ENCODE results near the gene FAM162A. TPM values are rescaled to one million over a fixed set of nuclear protein-coding genes. Genes with fewer than 3 reads are reported as not detected.

Gene FAM162A
- 35.8 and 37.4 TPM in 2 replicates for total RNA-seq (2022)
- Bru-seq, nascent RNA = percentile 70 among the genes with signal in this experiment
- BruChase-seq, experiment 1, labeled RNA remaining after a 2-hour chase = percentile 61 among the genes with signal in this experiment
- BruChase-seq, experiment 2, labeled RNA remaining after a 6-hour chase = percentile 67 among the genes with signal in this experiment
- long read RNA-seq, transcript FAM162A-203 (5 exons, 3,052 nt) = major isoform, 52 of 54 reads
- long read RNA-seq, partial matches to known transcripts = 0 of 54 reads
- long read RNA-seq, other reads (novel, unspliced or antisense) = 2 of 54 reads

- CTCF ChIA-PET = interaction anchor here (0.6 to 2.2 kb wide), 16 partner anchors 9 to 837 kb away, joined by 3 to 40 read pairs (median 4); partner anchors contain the start of gene WDR5B
- peak; percentile 95 to 97 for DNase-seq
- H3K4me1 Mint-ChIP-seq (ENCODE audit: low read depth, unreplicated experiment) = no peaks in the 10 kb centered on the region
- H3K27me3 Mint-ChIP-seq (ENCODE audit: insufficient read depth, unreplicated experiment) = no peaks in the 10 kb centered on the region
- Histone ChIP-seq H3K4me1 (peaks cover 7% of the 10 kb centered on the region; the same call in 1 of the 2 replicates), H3K36me3 (ENCODE audit: control insufficient read depth, insufficient read depth, low read length) (peaks cover 1% of the 10 kb centered on the region; the same call in 1 of the 2 replicates), H3K9me3 (no peaks in the 10 kb centered on the region), H3K27me3 (replicated peaks; ENCODE audit: control insufficient read depth, insufficient read depth, low read length) (no peaks in the 10 kb centered on the region), H3K4me3 (ENCODE audit: low read depth, low read length) (peak within 1 kb of the TSS; percentile 77)
- peaks cover 9% of the 10 kb centered on the region for H3K36me3 Mint-ChIP-seq (ENCODE audit: insufficient read depth, unreplicated experiment)
- peak within 1 kb of the TSS; percentile 95 for H3K27ac Mint-ChIP-seq (ENCODE audit: unreplicated experiment)
- H3K9me3 Mint-ChIP-seq (ENCODE audit: unreplicated experiment) = no peaks in the 10 kb centered on the region
- POLR2A ChIA-PET = interaction anchor here (0.5 to 2.7 kb wide), 12 partner anchors 9 to 683 kb away, joined by 3 to 19 read pairs (median 5); partner anchors contain the start of genes DTX3L, KPNA1, PARP9 and PDIA5
- H3K4me3 Mint-ChIP-seq (ENCODE audit: unreplicated experiment) = peak within 1 kb of the TSS; percentile 97
- no TSS peak for BruUV-seq (replicated peaks)
- TF ChIP-seq CTCF (IDR thresholded peaks at IDR 0.05; ENCODE audit: insufficient read depth in 1 of 2, low read depth in 1 of 2, low read length in 1 of 2, severe bottlenecking in 1 of 2, unreplicated experiment in 1 of 2) = peak; percentile 42 to 74
- intact Hi-C loops (cut with micrococcal nuclease; ENCODE audit: unreplicated experiment) = loop anchor here (1.0 to 5.0 kb wide), 6 partner anchors 19 to 837 kb away; partner anchors contain the start of genes POLQ, SEMA5B and WDR5B
These were observed at the start of gene FAM162A for GRCh38 chr3:122383771-122384697. Gene FAM162A, plus strand, starts transcription at chr3:122384182. Its CDS starts 84 bp downstream, at chr3:122384266.

GRCh38 chr3:122342803-122343202 is 41.2 kb upstream of the FAM162A start:
- H3K9me3 ChIP-seq = no peaks in the 10 kb centered on the region; the same call in 1 of the 2 replicates
- ChIA-PET POLR2A (no interaction called here), CTCF (no interaction called here)
- H3K36me3 Mint-ChIP-seq (ENCODE audit: insufficient read depth, unreplicated experiment) = no peaks in the 10 kb centered on the region
- no peak overlapping the region for H3K4me3 Mint-ChIP-seq (ENCODE audit: unreplicated experiment)
- DNase-seq = no peak
- H3K36me3 ChIP-seq (ENCODE audit: control insufficient read depth, insufficient read depth, low read length) = no peaks in the 10 kb centered on the region
- no peaks in the 10 kb centered on the region for H3K27me3 ChIP-seq (replicated peaks; ENCODE audit: control insufficient read depth, insufficient read depth, low read length)
- H3K4me1 Mint-ChIP-seq (ENCODE audit: low read depth, unreplicated experiment) = no peaks in the 10 kb centered on the region
- intact Hi-C loops (cut with micrococcal nuclease; ENCODE audit: unreplicated experiment) = no loop called here
- TF ChIP-seq CTCF (IDR thresholded peaks at IDR 0.05; ENCODE audit: insufficient read depth in 1 of 2, low read depth in 1 of 2, low read length in 1 of 2, severe bottlenecking in 1 of 2, unreplicated experiment in 1 of 2) = no peak
- no TSS peak for BruUV-seq (replicated peaks)
- H3K4me1 ChIP-seq = no peaks in the 10 kb centered on the region
- H3K4me3 ChIP-seq (ENCODE audit: low read depth, low read length) = no peak overlapping the region
- H3K9me3 Mint-ChIP-seq (ENCODE audit: unreplicated experiment) = peaks cover 4% of the 10 kb centered on the region
- no peak overlapping the region for H3K27ac Mint-ChIP-seq (ENCODE audit: unreplicated experiment)
- H3K27me3 Mint-ChIP-seq (ENCODE audit: insufficient read depth, unreplicated experiment) = no peaks in the 10 kb centered on the region

- Histone ChIP-seq H3K4me3 (ENCODE audit: low read depth, low read length) (no peak overlapping the region), H3K36me3 (ENCODE audit: control insufficient read depth, insufficient read depth, low read length) (no peaks in the 10 kb centered on the region), H3K4me1 (no peaks in the 10 kb centered on the region), H3K9me3 (no peaks in the 10 kb centered on the region; the same call in 1 of the 2 replicates), H3K27me3 (replicated peaks; ENCODE audit: control insufficient read depth, insufficient read depth, low read length) (no peaks in the 10 kb centered on the region)
- intact Hi-C loops (cut with micrococcal nuclease; ENCODE audit: unreplicated experiment) = no loop called here
- peaks cover 9% of the 10 kb centered on the region for H3K9me3 Mint-ChIP-seq (ENCODE audit: unreplicated experiment)
- no peaks in the 10 kb centered on the region for H3K4me1 Mint-ChIP-seq (ENCODE audit: low read depth, unreplicated experiment)
- no peak overlapping the region for H3K27ac Mint-ChIP-seq (ENCODE audit: unreplicated experiment)
- no peak overlapping the region for H3K4me3 Mint-ChIP-seq (ENCODE audit: unreplicated experiment)
- no peaks in the 10 kb centered on the region for H3K36me3 Mint-ChIP-seq (ENCODE audit: insufficient read depth, unreplicated experiment)
- POLR2A ChIA-PET = no interaction called here
- H3K27me3 Mint-ChIP-seq (ENCODE audit: insufficient read depth, unreplicated experiment) = no peaks in the 10 kb centered on the region
- DNase-seq = no peak
- CTCF ChIA-PET = no interaction called here
- no TSS peak for BruUV-seq (replicated peaks)
- TF ChIP-seq CTCF (IDR thresholded peaks at IDR 0.05; ENCODE audit: insufficient read depth in 1 of 2, low read depth in 1 of 2, low read length in 1 of 2, severe bottlenecking in 1 of 2, unreplicated experiment in 1 of 2) = no peak
These were observed 40.3 kb upstream of the FAM162A start for GRCh38 chr3:122343654-122344053.

All from Caco-2 (cell line).